GM21447 (cell line): ENCODE measurements around the gene GALNT12.

ENCODE experiments used
- ATAC-seq: cut with Tn5 transposase; IDR thresholded peaks from one replicate; pipeline ENCODE4 v1.9.1; 2021; ENCODE audit not compliant: unreplicated experiment

Gene GALNT12

DNA sequence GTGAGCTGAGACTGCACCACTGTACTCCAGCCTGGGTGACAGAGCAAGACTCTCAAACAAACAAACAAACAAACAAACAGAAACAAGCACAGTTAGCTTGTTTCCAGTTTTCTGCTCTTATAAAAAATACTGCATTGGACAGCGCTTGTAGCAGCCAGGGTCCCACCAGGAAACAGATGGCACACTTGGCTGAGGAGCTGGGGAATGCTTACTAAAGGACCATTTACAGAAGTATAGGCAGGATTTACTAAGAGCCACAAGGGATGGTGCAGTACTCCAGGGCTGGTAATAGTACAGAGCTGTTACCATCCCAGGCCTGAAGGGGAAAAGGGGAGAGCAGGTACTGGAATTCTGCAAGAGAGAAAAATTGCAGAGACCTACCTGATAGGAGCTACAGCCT, 5.9 kb upstream of the GALNT12 start:
- no peak for ATAC-seq

DNA sequence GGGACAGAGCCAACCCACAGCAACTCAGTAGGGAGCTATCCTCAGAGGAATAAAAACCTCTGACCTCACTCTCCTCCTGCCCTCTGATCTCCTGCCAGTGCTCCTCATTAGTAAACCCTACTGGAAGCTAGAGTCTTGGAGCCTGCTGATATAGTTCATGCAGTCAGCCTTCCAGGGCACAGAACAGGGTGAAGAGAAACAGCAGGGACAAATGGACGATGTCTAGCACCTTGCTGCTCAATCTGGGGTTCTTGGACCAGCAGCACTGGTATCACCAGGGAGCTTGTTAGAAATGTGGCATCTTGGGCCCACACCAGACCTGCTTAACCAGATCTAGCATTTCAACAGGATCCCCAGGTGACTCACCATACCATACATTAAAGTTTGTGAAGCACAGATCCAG, 5.5 kb upstream of the GALNT12 start:
- ATAC-seq: no peak

DNA sequence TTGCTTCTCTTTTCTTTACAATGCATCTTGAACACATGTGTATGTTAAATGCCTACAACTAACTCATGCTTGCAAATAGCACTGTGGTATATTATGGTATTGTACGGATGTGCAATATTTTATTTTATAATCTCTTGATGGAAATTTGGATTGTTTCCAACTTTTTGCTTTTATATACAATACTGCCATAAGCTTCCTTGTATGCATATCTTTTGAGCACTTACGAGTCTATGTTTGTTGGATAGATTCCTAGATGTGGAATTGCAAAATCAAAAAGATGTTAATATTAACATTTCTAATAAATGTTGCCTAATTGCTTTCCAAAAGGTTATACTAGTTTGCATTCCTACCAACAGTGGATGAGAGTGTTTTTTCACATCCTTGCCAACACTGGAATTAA, 3.4 kb upstream of the GALNT12 start:
- no peak for ATAC-seq

DNA sequence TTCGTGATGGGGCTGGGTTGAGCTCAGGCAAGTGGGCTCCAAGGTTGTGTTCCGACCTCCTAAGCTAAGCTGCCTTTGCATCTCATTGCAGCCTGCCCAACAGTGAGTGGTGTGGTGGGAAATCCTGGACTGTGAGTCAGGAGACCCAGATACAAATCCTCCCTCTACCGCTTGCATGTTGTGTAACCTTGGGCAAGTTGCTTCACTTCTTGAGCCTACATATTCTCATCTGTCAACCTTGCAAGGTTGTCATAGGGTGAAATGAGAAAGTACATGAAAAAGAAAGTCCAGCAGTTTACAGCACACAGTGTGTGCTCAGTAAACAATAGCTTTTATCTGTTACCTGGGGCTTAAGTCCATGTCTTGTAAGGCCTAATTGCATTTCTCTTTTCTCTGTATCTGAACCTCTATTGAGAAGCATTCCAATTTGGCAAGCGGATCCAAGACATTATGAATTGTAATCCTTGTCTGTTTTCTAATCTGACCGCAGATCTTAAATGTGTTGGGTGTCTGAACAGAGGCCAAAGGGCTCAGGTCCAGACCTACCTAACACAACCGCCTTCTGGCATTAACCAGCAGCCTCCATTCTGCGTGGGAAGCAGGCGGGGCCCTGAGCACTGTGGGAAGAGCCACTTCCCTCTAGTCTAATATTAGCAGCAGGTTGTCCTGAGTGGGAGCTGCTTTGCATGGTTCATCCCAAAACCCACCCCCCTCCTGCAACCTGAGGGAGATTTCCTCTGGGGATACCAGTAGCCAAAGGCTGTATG, 1.8 kb upstream of the GALNT12 start:
- ATAC-seq: no peak

GRCh38 chr9:98806394-98807035, 955 bp upstream of the GALNT12 start:
- ATAC-seq: no peak

DNA sequence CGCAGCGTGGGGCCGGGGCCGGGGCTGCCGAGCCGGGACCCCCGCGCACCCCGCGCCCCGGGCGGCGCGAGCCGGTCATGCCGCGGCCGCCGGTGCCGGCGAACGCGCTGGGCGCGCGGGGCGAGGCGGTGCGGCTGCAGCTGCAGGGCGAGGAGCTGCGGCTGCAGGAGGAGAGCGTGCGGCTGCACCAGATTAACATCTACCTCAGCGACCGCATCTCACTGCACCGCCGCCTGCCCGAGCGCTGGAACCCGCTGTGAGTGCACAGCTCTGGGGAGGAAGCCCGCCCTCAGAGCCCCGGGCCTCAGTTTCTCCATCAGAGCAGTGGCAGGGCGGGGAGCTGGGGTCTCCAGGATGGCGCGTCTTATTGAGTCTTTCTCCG, 335 bp downstream of the GALNT12 start:
- ATAC-seq: no peak

DNA sequence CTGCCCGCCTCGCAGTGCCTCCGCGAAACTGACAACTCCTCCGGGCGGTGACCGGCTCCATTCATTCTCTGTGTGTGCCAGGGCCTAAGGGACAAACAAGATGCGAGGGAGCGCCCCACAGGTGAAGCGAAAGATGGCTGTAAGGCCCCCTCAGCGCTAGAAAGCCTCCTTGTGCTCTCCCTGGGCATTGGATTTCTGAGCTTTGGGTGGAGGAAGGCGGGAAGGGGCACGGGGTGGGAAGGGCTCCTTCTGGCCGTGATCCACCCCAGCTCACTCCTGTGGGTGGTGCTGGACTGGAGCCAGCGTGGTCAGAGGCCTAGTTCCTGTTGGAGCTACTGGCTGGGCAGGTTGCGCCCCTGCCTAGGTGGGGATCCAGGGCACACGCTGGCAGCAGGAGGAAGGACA, 943 bp downstream of the GALNT12 start:
- no peak for ATAC-seq

GRCh38 chr9:98808875-98809274, 1.4 kb downstream of the GALNT12 start:
- no peak for ATAC-seq

GRCh38 chr9:98809311-98810101, 2.0 kb downstream of the GALNT12 start:
- no peak for ATAC-seq

DNA sequence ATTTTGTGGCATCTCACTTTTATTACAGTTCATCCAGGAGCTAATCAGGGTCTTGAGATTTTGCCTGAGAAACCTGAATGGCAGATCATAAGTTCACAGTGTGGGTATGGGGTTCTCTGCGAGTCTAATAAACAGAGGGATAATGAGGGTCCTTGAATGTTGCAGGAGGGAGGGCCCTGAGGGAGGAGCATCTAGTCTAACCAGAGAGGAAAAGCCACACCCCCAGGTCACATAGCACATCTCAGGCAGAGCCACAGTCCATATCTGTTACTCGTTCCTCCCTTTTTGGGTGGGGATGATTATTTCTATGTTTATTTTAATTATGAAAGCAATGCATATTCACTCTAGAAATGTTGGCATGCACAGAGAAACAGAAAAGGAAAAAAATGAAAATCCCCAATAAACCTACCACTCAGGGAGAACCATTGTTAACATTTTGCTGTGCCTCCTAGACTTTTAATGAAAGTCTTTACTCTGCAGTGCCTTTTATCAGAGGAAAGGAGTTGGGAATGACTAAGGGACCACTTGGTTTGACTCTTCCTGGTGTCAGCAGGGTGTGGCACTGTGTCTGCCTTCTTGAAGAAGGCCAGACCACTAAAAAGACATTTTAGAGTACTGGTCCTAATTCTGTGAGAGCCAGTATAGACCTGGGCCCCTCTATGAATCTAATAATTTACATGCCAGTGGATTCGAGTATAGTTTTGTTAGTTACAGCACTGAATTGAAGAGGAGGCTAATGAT, 2.8 kb downstream of the GALNT12 start:
- ATAC-seq: no peak

DNA sequence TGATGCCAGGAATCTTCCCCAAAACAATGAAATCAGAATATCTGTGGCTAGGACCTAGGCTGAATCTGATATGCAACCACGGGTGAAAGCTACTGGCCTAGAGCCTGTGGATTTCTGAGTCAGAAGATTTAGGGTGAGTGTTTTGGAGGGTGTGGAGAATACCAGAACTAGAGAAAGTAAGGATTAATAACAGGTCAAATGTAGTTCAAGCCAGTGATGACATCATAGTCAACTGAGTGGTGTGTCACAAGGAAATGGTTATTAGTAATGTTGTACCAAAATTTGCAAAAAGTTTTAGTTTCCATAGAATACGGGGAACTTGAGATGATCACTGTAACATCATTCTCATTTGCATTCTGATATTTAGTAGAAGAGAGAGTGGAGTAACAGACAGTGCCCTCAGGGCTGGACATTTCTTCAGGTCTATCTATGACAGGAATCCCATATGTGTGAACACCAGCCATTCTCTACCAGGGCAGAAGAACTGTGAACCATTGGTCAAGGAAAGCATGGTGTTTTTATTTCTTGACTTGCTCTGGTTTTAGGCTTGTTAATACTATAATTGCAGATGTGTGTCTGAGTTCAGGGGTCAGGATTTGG, 3.7 kb downstream of the GALNT12 start:
- no peak for ATAC-seq

GRCh38 chr9:98815391-98815951, 8.0 kb downstream of the GALNT12 start:
- no peak for ATAC-seq

GRCh38 chr9:98818764-98819163, 11.3 kb downstream of the GALNT12 start:
- no peak for ATAC-seq

DNA sequence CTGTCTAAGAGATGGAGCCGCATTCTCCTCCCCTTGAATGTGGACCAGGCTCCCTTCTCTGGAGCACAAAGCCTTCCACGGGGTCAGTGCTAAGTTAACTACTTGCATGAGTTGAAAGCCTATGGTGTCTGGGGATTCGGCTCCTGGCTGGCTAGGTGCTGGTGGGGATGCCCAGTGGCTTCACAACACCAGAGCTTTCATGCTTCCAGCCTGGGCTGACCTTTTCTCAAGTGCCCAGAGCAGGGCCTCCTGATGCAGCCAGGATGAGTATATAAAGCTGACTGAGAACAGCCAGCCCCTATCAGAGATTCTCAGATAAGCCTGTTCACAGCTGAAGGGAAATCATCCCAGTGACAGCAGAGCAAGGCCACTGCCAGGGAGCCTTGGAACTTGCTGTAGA, 11.8 kb downstream of the GALNT12 start:
- no peak for ATAC-seq

GRCh38 chr9:98821831-98822230, 14.4 kb downstream of the GALNT12 start:
- ATAC-seq: no peak

- ATAC-seq: no peak
Measured at GRCh38 chr9:98822661-98823060, 15.2 kb downstream of the GALNT12 start.

DNA sequence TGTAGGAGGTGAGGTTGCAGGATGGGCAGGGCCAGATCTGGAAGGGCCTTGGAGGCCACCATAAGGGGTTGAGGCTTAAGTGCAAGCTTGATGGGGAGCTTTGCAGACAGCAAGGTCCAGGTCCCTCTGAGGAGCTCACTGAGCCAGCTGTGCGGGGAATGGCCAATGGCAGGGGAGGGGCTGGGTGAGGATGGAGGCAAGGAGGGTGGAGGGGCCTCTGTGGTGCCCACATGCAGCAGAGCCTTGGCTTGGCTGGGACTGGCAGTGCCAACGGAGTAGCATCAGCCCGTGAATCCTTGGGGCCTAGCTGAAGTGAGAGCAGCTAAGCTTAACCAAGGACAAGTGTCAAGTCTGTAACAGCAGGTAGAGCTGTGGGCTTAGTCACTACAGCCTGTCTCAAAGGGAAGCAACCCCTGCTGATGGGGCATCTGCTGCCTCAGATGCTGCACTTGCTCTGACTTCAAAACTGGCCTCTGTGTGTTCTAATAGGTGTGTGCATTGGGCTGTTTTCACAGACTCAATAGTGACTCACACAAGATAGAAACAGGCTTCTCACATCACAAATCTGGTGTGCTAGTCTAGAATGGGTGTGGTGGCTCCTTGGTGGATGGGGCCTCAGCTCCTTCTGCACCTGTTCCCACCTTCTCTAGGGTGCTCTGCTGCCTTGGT, 16.3 kb downstream of the GALNT12 start:
- no peak for ATAC-seq

GRCh38 chr9:98825414-98825813, 17.9 kb downstream of the GALNT12 start:
- ATAC-seq: no peak

GRCh38 chr9:98826716-98827115, 19.2 kb downstream of the GALNT12 start:
- ATAC-seq: no peak

GRCh38 chr9:98829766-98830165, 22.3 kb downstream of the GALNT12 start:
- ATAC-seq: no peak
